Measurements from ENCODE around the gene DLD.
"Not testable (repeated sequence)": the region's sequence is repeated elsewhere in the genome, so short reads cannot be mapped to it uniquely, and the experiment has no call there.

The DLD gene

DNA sequence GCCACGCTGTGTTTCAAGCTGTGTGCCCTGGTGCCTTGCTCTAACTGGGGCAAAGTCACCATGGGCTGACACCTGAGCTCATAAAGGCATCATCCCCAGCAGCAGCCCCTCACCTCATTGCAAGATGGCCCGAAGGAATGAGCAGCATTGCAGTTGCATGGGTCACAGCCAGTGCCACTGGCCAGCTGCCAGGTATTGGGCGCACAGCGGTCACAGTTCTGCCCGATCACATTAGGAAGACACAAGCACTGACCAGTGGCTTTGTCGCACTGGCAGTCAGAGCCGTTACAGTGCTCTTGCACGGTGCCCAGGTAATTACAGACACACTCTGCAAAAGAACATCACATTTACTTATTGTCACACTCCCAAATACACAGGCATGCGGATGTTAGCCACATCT, 60.9 kb downstream of the DLD start:
- TF ChIP-seq, protein P1, sequence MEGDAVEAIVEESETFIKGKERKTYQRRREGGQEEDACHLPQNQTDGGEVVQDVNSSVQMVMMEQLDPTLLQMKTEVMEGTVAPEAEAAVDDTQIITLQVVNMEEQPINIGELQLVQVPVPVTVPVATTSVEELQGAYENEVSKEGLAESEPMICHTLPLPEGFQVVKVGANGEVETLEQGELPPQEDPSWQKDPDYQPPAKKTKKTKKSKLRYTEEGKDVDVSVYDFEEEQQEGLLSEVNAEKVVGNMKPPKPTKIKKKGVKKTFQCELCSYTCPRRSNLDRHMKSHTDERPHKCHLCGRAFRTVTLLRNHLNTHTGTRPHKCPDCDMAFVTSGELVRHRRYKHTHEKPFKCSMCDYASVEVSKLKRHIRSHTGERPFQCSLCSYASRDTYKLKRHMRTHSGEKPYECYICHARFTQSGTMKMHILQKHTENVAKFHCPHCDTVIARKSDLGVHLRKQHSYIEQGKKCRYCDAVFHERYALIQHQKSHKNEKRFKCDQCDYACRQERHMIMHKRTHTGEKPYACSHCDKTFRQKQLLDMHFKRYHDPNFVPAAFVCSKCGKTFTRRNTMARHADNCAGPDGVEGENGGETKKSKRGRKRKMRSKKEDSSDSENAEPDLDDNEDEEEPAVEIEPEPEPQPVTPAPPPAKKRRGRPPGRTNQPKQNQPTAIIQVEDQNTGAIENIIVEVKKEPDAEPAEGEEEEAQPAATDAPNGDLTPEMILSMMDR (IDR thresholded peaks at IDR 0.05; ENCODE audit: insufficient read depth, low read depth, low read length, missing control alignments), result no peak
- DNase-seq (ENCODE audit: low read depth), result no peak
- no peak overlapping the region for H3K4me3 ChIP-seq (ENCODE audit: low read length)

GRCh38 chr7:107953265-107953923, 62.4 kb downstream of the DLD start:
- TF ChIP-seq, protein P1 (IDR thresholded peaks at IDR 0.05; ENCODE audit: insufficient read depth, low read depth, low read length, missing control alignments), result no peak
- H3K4me3 ChIP-seq (ENCODE audit: low read length), result no peak overlapping the region
- no peak for DNase-seq (ENCODE audit: low read depth)

DNA sequence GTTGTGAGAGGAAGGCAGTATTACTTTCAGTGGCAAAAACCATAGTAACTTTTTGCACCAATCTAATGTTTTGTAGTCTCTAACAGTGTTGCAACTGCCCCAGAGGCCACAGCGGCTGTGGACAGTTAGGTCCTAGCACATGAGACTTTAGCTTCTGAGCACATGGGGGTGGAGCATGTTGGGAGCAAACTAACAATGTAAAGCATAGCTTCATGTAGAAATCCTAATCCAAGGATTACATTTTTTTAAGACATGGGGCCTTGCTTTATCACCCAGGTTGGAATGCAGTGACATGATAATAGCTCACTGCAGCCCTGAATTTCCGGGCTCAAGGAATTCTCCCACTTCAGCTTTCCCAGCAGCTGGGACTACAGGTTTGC, 62.9 kb downstream of the DLD start:
- no peak for DNase-seq (ENCODE audit: low read depth)
- TF ChIP-seq, protein P1 (IDR thresholded peaks at IDR 0.05; ENCODE audit: insufficient read depth, low read depth, low read length, missing control alignments), result no peak
- H3K4me3 ChIP-seq (ENCODE audit: low read length), result no peak overlapping the region

DNA sequence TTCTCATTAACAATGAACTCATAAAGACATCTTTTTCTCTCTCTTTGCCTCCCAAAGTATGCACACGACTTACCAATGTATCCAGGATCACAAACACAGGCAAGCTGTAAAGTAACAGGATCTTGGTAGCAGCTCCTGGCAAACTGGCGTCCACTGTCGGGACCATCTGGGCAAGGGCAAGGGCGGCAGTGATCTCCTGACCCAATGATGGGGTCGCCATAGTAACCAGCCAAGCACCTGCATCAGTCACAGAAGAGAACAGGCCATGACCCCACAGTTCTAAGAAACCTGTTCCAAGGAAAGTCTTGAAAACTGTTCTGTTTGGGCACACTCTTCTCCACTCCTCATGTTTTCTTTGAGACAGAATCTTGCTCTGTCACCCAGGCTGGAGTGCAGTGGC, 64.4 kb downstream of the DLD start:
- no peak for DNase-seq (ENCODE audit: low read depth)
- TF ChIP-seq, protein P1 (IDR thresholded peaks at IDR 0.05; ENCODE audit: insufficient read depth, low read depth, low read length, missing control alignments), result no peak
- no peak overlapping the region for H3K4me3 ChIP-seq (ENCODE audit: low read length)

GRCh38 chr7:107956950-107957349, 66.0 kb downstream of the DLD start:
- DNase-seq (ENCODE audit: low read depth); H3K4me3 ChIP-seq (ENCODE audit: low read length): not testable (repeated sequence)

DNA sequence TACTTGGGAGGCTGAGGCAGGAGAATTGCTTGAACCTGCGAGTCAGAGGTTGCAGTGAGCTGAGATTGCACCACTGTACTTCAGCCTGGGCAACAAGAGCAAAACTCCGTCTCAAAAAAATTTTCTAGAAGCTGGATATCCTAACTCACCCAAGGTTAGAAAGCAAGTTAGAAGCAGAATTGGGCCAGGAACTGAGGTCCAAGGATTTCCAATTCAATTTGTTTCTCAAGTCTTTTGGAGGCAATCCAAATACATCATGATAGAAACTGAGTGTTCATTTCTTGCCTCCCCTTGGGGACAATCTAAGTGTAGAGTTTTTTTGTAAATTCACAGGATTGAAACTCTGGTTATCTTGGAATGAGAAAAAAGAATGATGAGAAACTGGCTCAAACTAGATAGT, 66.5 kb downstream of the DLD start:
- TF ChIP-seq, protein P1 (IDR thresholded peaks at IDR 0.05; ENCODE audit: insufficient read depth, low read depth, low read length, missing control alignments), result no peak
- no peak for DNase-seq (ENCODE audit: low read depth)

DNA sequence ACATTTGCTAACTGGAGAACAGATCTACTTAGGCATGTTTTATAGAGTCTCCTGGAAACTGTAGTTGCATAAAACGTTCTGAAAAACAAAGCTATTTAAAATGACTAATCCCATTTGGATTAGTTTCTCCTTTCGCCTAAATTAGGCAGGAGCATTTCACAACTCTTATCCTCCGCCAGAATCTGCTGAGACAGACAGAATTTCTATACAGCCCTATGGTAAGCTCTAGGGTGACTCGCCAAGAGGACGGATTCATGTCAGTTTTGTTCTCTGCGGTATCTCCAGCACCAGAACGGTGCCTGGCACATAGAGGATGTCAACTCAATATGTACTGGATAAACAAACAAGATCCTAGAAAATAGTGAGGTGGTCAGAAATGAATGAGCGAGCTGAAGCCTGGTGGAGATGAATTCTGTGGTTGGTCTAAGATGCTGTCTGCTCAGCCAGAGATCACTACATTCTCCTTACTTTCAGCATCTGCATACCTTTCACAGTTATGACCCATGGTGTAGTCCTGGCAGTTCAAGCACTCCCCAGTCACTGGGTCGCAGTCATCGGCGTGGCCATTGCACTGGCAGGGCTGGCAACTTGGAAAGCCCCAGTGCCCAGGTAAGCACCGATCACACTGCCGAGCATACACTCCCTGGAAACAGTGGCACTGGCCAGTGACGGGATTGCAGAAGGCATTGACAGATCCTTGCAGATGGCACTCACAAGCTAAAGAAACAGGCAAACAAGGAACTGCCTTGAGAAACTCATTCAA, 68.0 kb downstream of the DLD start:
- H3K4me3 ChIP-seq (ENCODE audit: low read length), result no peak overlapping the region
- TF ChIP-seq, protein P1 (IDR thresholded peaks at IDR 0.05; ENCODE audit: insufficient read depth, low read depth, low read length, missing control alignments), result no peak
- DNase-seq (ENCODE audit: low read depth), result peak; percentile 89

More for the DNA sequence above, 66.5 kb downstream of the DLD start:
- H3K4me3 ChIP-seq (ENCODE audit: low read length), result no peak overlapping the region
